Upper lobe of left lung (tissue), 6 donors: ENCODE measurements around the gene MCAM. TPM values are rescaled to one million over a fixed set of nuclear protein-coding genes. Genes with fewer than 3 reads are reported as not detected.
A peak's percentile ranks its signal among the peaks of the same experiment; 100 is the strongest.

Source experiments
- ATAC-seq, 2 donors: fragments of 200-7000 bp; cut with Tn5 transposase; one replicate each; pipeline ENCODE4 v1.9.1; 2022; ENCODE audit warnings: mild to moderate bottlenecking in 2 of 2, moderate library complexity in 2 of 2; ENCODE audit not compliant: low FRiP score in 2 of 2
- DNase-seq, 2 donors: peaks; one replicate each; pipeline ENCODE4 v3.0.0-alpha.2; 2019 to 2020
- H3K27ac ChIP-seq, 4 donors: fragments of 200-600 bp; sonication (generic); one replicate each; pipeline ENCODE4 v1.5.1; 2016 to 2019
- H3K27me3 ChIP-seq, 4 donors: fragments of 200-600 bp; sonication (generic); one replicate each; pipeline ENCODE4 v1.5.1; 2017 to 2019
- H3K36me3 ChIP-seq, 4 donors: fragments of 200-600 bp; sonication (generic); one replicate each; pipeline ENCODE4 v1.5.1; 2016 to 2019
- H3K4me1 ChIP-seq, 4 donors: fragments of 200-600 bp; sonication (generic); one replicate each; pipeline ENCODE4 v1.5.1; 2018 to 2019
- H3K4me3 ChIP-seq, 4 donors: fragments of 200-600 bp; sonication (generic); one replicate each; pipeline ENCODE4 v1.5.1; 2017 to 2019; ENCODE audit warnings: mild to moderate bottlenecking in 2 of 4, moderate library complexity in 1 of 4
- H3K9me3 ChIP-seq, 4 donors: fragments of 200-600 bp; sonication (generic); one replicate each; pipeline ENCODE4 v1.5.1; 2018 to 2019
- CTCF ChIP-seq, 6 experiments: fragments of 450-650 bp in 4 of 6; fragments of 200-600 bp in 2 of 6; sonication (generic) in 2 of 6; IDR thresholded peaks; one replicate each; pipeline ENCODE4 v1.5.1; 2016 to 2019; ENCODE audit warnings: antibody characterized with exemption in 6 of 6
- EP300 ChIP-seq, 4 donors: sonication (generic); formaldehyde crosslinking; IDR thresholded peaks; one replicate each; pipeline ENCODE4 v1.5.1; 2017; ENCODE audit warnings: antibody characterized with exemption in 4 of 4, control low read depth in 2 of 4
- POLR2A ChIP-seq, 4 donors: fragments of 450-650 bp; IDR thresholded peaks; one replicate each; pipeline ENCODE4 v1.5.1; 2016 to 2017; ENCODE audit warnings: antibody characterized with exemption in 4 of 4, mild to moderate bottlenecking in 2 of 4
- POLR2AphosphoS5 ChIP-seq, 2 donors: sonication (generic); formaldehyde crosslinking; IDR thresholded peaks; one replicate each; pipeline ENCODE4 v1.5.1; 2017; ENCODE audit warnings: antibody characterized with exemption in 2 of 2
- WGBS, 2 donors: methylation state at CpG; one replicate each; pipeline ENCODE4 v1.1.5; 2017 to 2018; 5-methylcytosine and 5-hydroxymethylcytosine counted together
- total RNA-seq, 6 donors: library from RNA; depleted of rRNA in 4 of 6; stranded (reverse); fragments of >200 nt in 4 of 6; gene quantifications; one replicate each; pipeline versions ENCODE4 v1.1.0 to v1.2.1, GENCODE V29; 2016 to 2021
- donor health status: DM: no; HTN: no; CAD: no; lungs with moderate emphysema.
- donor health status: DM: no; HTN: yes; CAD: no; lungs with severe emphysema.

The MCAM gene
- total RNA-seq, 6 donors from 2014 or later: 39.8 to 222 (median 76.5) TPM

- no peak for ATAC-seq
- Histone ChIP-seq H3K9me3 (no peaks in the 10 kb centered on the region), H3K4me1 (peaks cover 49 to 77% (median 58%) of the 10 kb centered on the region in 4 donors), H3K27me3 (peaks cover 0 to 17% (median 8%) of the 10 kb centered on the region in 4 donors), H3K27ac (peak overlapping the region in 3 of 4 donors; percentile 18 to 96 (median 91)), H3K4me3 (no peak overlapping the region), H3K36me3 (peaks cover 0 to 6% (median 1%) of the 10 kb centered on the region in 4 donors)
- 51 to 57% methylated on average over 2 to 9 of the region's 9 CpGs for WGBS, 2 donors
- TF ChIP-seq POLR2AphosphoS5 (IDR thresholded peaks at IDR 0.05) (peak in 1 of 2 donors; percentile 23), EP300 (IDR thresholded peaks at IDR 0.05) (no peak), POLR2A (IDR thresholded peaks at IDR 0.05) (no peak), CTCF (IDR thresholded peaks at IDR 0.05) (no peak)
- DNase-seq: peak in 1 of 2 donors; percentile 61
Observed at GRCh38 chr11:119337581-119338317, 20.8 kb upstream of the MCAM start.

- DNase-seq (no peak), ATAC-seq (no peak)
- Histone ChIP-seq H3K4me3 (no peak overlapping the region), H3K27me3 (peaks cover 0 to 17% (median 8%) of the 10 kb centered on the region in 4 donors), H3K27ac (peak overlapping the region in 1 of 4 donors; percentile 91), H3K4me1 (peaks cover 49 to 78% (median 55%) of the 10 kb centered on the region in 4 donors), H3K36me3 (peaks cover 0 to 6% (median 1%) of the 10 kb centered on the region in 4 donors), H3K9me3 (no peaks in the 10 kb centered on the region)
- TF ChIP-seq EP300 (IDR thresholded peaks at IDR 0.05) (no peak), CTCF (IDR thresholded peaks at IDR 0.05) (no peak), POLR2A (IDR thresholded peaks at IDR 0.05) (no peak), POLR2AphosphoS5 (IDR thresholded peaks at IDR 0.05) (no peak)
- WGBS, 2 donors: 85 to 87% methylated on average over 9 of the region's 9 CpGs
Observed at GRCh38 chr11:119336744-119337469, 20.0 kb upstream of the MCAM start.

- ATAC-seq (no peak), DNase-seq (peak in 1 of 2 donors; percentile 62)
- Histone ChIP-seq H3K4me3 (peak overlapping the region in 1 of 4 donors; percentile 83), H3K9me3 (no peaks in the 10 kb centered on the region), H3K27ac (no peak overlapping the region), H3K27me3 (peaks cover 0 to 17% (median 8%) of the 10 kb centered on the region in 4 donors), H3K36me3 (peaks cover 0 to 6% (median 1%) of the 10 kb centered on the region in 4 donors), H3K4me1 (peaks cover 40 to 70% (median 45%) of the 10 kb centered on the region in 4 donors)
- no peak for TF ChIP-seq EP300 (IDR thresholded peaks at IDR 0.05)
- TF ChIP-seq POLR2A (IDR thresholded peaks at IDR 0.05): no peak
- no peak for TF ChIP-seq POLR2AphosphoS5 (IDR thresholded peaks at IDR 0.05)
- no peak for TF ChIP-seq CTCF (IDR thresholded peaks at IDR 0.05)
- WGBS, 2 donors: 82 to 87% methylated on average over 27 to 30 of the region's 30 CpGs
Observed at GRCh38 chr11:119335655-119336543, 19.0 kb upstream of the MCAM start.

- TF ChIP-seq POLR2AphosphoS5 (IDR thresholded peaks at IDR 0.05) (no peak), EP300 (IDR thresholded peaks at IDR 0.05) (no peak), CTCF (IDR thresholded peaks at IDR 0.05) (no peak), POLR2A (IDR thresholded peaks at IDR 0.05) (no peak)
- Histone ChIP-seq H3K9me3 (no peaks in the 10 kb centered on the region), H3K27ac (peak overlapping the region in 3 of 4 donors; percentile 84 to 90 (median 86)), H3K27me3 (peaks cover 0 to 10% (median 4%) of the 10 kb centered on the region in 4 donors), H3K36me3 (peaks cover 0 to 6% (median 1%) of the 10 kb centered on the region in 4 donors), H3K4me3 (peak overlapping the region; percentile 83 to 99 (median 87)), H3K4me1 (peaks cover 34 to 62% (median 39%) of the 10 kb centered on the region in 4 donors)
- peak in 1 of 2 donors; percentile 21 for DNase-seq
- 68 to 77% methylated on average over 11 to 15 of the region's 15 CpGs for WGBS, 2 donors
- no peak for ATAC-seq
Observed at GRCh38 chr11:119335091-119335654, 18.2 kb upstream of the MCAM start.
